MCF 10A (cell line): ENCODE results near the gene SIX5. TPM values are rescaled to one million over a fixed set of nuclear protein-coding genes. Genes with fewer than 3 reads are reported as not detected.
A peak's percentile ranks its signal among the peaks of the same experiment; 100 is the strongest.
"Not testable (repeated sequence)": the region's sequence is repeated elsewhere in the genome, so short reads cannot be mapped to it uniquely, and the experiment has no call there.

Experiments used
- BruUV-seq: library from RNA; stranded (reverse); fragments of 400-500 nt; replicated peaks from 2 replicates; lab custom pipeline; 2021; lab: Mats Ljungman, UMichigan
- CTCF ChIA-PET: fragments of 300-600 bp; sonication (Branson Sonifier 250); formaldehyde crosslinking; extraction: SDS; loops from one replicate; lab custom pipeline; 2021; ENCODE audit warnings: antibody characterized with exemption, inconsistent platforms; lab: Yijun Ruan, JAX
- POLR2A ChIA-PET: fragments of 300-600, 350-650 bp; sonication (Branson Sonifier 250); formaldehyde crosslinking; extraction: SDS; loops from one replicate; lab custom pipeline; 2020; ENCODE audit warnings: antibody characterized with exemption, inconsistent platforms; lab: Yijun Ruan, JAX
- DNase-seq: peaks from one replicate; pipeline ENCODE4 v3.0.0-alpha.2; 2018; ENCODE audit not compliant: unreplicated experiment
- H3K27ac Mint-ChIP-seq: one replicate; pipeline ENCODE4 v1.8.0; 2022; ENCODE audit warnings: mild to moderate bottlenecking, low read depth, mixed read lengths; ENCODE audit not compliant: unreplicated experiment
- H3K27me3 Mint-ChIP-seq: one replicate; pipeline ENCODE4 v1.8.0; 2022; ENCODE audit warnings: mixed read lengths; ENCODE audit not compliant: insufficient read depth, unreplicated experiment
- H3K36me3 Mint-ChIP-seq: one replicate; pipeline ENCODE4 v1.8.0; 2022; ENCODE audit warnings: mild to moderate bottlenecking, moderate library complexity, mixed read lengths; ENCODE audit not compliant: insufficient read depth, unreplicated experiment
- H3K4me1 Mint-ChIP-seq: one replicate; pipeline ENCODE4 v1.8.0; 2022; ENCODE audit warnings: mixed read lengths; ENCODE audit not compliant: insufficient read depth, unreplicated experiment
- H3K4me3 Mint-ChIP-seq: one replicate; pipeline ENCODE4 v1.8.0; 2022; ENCODE audit warnings: mild to moderate bottlenecking, moderate library complexity, mixed read lengths; ENCODE audit not compliant: unreplicated experiment
- H3K9me3 Mint-ChIP-seq: one replicate; pipeline ENCODE4 v1.8.0; 2022; ENCODE audit warnings: mixed read lengths; ENCODE audit not compliant: unreplicated experiment
- intact Hi-C: fragments of 100-400 bp; cut with micrococcal nuclease; formaldehyde crosslinking; loops from 2 replicates; pipeline ENCODE4 v1.14.1; 2022
- total RNA-seq: library from RNA; stranded (reverse); gene quantifications from 2 replicates; pipeline ENCODE4 v1.2.3, GENCODE V29; 2022
- TF ChIP-seq, protein P1 (sequence below): fragments of 200-600 bp; IDR thresholded peaks from one replicate; pipeline ENCODE4 v1.8.0; 2022; ENCODE audit warnings: antibody characterized with exemption, mild to moderate bottlenecking; ENCODE audit not compliant: unreplicated experiment

The SIX5 gene
- total RNA-seq, 1 experiment from 2014 or later, result 19.6 TPM

DNA sequence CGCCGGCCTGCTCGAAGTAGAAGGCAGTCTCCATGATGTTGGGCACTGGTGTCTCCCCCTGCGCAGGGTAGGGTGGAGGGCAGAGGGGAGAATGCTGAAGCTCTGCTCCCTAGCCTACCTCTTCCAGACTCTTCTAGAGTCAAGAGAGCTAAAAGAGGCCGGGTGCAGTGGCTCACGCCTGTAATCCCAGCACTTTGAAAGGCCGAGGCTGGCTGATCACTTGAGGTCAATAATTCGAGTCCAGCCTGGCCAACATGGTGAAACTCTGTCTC lies 35.8 kb upstream of the SIX5 start:
- CTCF ChIA-PET, result interaction anchor here (0.6 to 1.4 kb wide), 4 partner anchors 10 to 34 kb away, joined by 3 to 8 read pairs (median 3); no protein-coding TSS in a partner anchor
- Mint-ChIP-seq H3K4me3 (no peak overlapping the region), H3K27me3 (no peaks in the 10 kb centered on the region), H3K9me3 (no peaks in the 10 kb centered on the region), H3K4me1 (peaks cover 18% of the 10 kb centered on the region), H3K36me3 (peaks cover 6% of the 10 kb centered on the region), H3K27ac (no peak overlapping the region)
- intact Hi-C loops, result no loop called here
- DNase-seq, result no peak
- POLR2A ChIA-PET, result interaction anchor here (0.5 to 1.9 kb wide), 4 partner anchors 12 to 36 kb away, joined by 3 to 9 read pairs (median 3); partner anchors contain the start of genes DMWD and SIX5
- no TSS peak for BruUV-seq
- TF ChIP-seq, protein P1, sequence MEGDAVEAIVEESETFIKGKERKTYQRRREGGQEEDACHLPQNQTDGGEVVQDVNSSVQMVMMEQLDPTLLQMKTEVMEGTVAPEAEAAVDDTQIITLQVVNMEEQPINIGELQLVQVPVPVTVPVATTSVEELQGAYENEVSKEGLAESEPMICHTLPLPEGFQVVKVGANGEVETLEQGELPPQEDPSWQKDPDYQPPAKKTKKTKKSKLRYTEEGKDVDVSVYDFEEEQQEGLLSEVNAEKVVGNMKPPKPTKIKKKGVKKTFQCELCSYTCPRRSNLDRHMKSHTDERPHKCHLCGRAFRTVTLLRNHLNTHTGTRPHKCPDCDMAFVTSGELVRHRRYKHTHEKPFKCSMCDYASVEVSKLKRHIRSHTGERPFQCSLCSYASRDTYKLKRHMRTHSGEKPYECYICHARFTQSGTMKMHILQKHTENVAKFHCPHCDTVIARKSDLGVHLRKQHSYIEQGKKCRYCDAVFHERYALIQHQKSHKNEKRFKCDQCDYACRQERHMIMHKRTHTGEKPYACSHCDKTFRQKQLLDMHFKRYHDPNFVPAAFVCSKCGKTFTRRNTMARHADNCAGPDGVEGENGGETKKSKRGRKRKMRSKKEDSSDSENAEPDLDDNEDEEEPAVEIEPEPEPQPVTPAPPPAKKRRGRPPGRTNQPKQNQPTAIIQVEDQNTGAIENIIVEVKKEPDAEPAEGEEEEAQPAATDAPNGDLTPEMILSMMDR, result no peak

DNA sequence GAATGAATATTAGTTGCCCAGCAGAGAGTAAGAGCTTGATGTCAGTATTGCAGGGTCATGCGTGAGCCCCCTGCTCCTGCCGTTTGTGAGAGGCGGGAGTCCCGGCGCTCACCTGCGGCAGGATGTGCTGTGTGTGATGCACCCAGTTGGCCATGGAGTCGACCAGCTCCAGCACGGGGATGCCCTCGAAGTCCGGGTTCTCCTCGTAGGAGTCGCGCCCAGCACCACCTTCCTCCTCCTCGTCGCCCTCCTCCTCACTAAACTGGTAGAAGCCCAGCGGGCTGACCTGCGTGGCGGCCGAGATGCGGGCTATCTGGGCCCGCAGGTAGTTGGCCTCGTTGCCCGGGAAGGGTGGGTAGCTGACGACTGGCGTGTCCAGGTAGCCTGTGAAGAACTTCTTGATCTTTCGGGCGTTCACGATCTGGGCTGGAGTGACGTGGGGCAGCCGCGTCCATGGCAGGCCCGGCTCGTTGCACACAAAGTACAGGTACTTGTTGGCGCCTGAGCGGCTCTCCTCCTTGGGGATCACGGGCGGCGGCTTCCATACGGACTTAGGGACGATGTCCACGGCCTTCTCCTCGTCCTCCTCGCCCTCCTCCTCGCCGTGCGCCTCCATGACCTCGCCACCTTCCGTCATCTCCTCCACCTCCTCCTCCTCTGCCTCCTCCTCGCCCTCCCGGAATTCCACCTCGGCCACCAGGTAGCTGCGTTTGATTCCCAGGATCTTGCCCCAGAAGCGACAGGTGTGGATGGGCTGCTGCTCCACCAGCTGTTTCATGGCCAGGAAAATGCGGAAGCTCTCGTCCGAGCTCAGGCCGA lies 35.3 kb upstream of the SIX5 start:
- Mint-ChIP-seq H3K4me3 (no peak overlapping the region), H3K9me3 (no peaks in the 10 kb centered on the region), H3K27ac (no peak overlapping the region), H3K27me3 (no peaks in the 10 kb centered on the region), H3K36me3 (peaks cover 6% of the 10 kb centered on the region), H3K4me1 (peaks cover 13% of the 10 kb centered on the region)
- ChIA-PET CTCF (interaction anchor here (0.6 to 1.4 kb wide), 6 partner anchors 10 to 1267 kb away, joined by 3 to 8 read pairs (median 3); no protein-coding TSS in a partner anchor), POLR2A (interaction anchor here (0.6 to 1.9 kb wide), 3 partner anchors 12 to 35 kb away, joined by 3 to 9 read pairs (median 3); partner anchors contain the start of genes DMWD and SIX5)
- BruUV-seq, result no TSS peak
- intact Hi-C loops, result no loop called here
- no peak for DNase-seq
- TF ChIP-seq, protein P1, result no peak

DNA sequence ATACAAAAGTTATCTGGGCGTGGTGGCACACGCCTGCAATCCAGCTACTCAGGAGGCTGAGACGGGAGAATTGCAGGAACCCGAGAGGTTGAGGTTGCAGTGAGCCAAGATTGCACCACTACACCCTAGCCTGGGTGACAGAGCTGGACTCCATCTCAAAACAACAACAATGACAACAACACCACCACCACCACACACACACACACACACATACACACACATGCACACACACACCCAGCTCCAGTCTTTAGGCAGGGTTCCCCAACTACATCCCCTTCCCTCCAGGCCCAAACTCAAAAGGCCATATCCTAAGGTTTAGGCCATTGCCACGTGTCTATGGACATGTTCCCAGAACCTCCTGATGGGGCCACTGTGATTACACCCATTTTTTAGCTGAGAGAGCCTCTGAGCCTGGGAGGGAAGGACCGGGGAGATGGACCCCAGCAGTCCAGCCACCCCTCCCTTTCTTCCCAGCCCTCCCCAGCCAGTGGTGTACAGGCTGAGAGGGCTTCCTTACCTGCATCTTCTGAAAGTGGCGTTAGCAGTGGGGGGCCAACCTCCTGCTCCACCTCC lies 32.6 kb upstream of the SIX5 start:
- intact Hi-C loops, result no loop called here
- TF ChIP-seq, protein P1, result no peak
- Mint-ChIP-seq H3K4me1 (peaks cover 9% of the 10 kb centered on the region), H3K27me3 (no peaks in the 10 kb centered on the region), H3K27ac (no peak overlapping the region), H3K36me3 (peaks cover 6% of the 10 kb centered on the region), H3K9me3 (no peaks in the 10 kb centered on the region), H3K4me3 (no peak overlapping the region)
- ChIA-PET POLR2A (interaction anchor here (0.6 to 1.3 kb wide), 3 partner anchors 32 to 85 kb away, joined by 3 to 4 read pairs (median 3); no protein-coding TSS in a partner anchor), CTCF (interaction anchor here (0.8 to 2.1 kb wide), 5 partner anchors 16 to 32 kb away, joined by 3 to 5 read pairs (median 4); partner anchors contain the start of gene SIX5)
- BruUV-seq, result no TSS peak
- DNase-seq, result no peak

DNA sequence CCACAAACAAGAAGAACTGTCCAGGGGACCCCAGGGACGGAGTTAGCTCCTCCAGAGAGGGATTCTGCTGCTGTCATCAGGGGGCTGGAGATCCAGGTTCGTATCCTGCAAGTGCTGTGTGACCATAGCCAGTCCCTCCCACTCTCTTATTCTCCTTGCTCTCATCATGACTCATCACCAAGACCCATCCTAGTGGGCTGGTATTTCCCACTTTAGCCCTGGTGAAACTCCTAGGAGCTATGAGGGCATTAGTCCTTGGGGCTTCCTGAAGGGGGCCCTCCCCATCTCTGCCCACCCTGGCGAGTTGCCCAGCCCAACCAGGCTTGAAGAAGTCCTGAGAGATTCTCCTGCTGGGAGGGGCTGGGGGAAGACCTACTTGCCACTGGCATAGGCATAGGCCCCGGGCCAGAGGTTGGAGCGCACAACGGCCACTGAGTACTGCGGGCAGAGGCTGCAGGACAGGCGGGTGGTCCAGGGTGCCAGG lies 31.1 kb upstream of the SIX5 start:
- POLR2A ChIA-PET, result interaction anchor here (1.0 to 2.6 kb wide), 3 partner anchors 17 to 108 kb away, joined by 3 to 41 read pairs (median 6); partner anchors contain the start of genes DMPK, QPCTL, SIX5 and SNRPD2
- intact Hi-C loops, result no loop called here
- TF ChIP-seq, protein P1, result no peak
- Mint-ChIP-seq H3K9me3 (no peaks in the 10 kb centered on the region), H3K4me3 (no peak overlapping the region), H3K27ac (no peak overlapping the region), H3K27me3 (no peaks in the 10 kb centered on the region), H3K4me1 (no peaks in the 10 kb centered on the region), H3K36me3 (peaks cover 6% of the 10 kb centered on the region)
- peak; percentile 59 for DNase-seq
- CTCF ChIA-PET, result interaction anchor here (0.6 to 2.8 kb wide), 12 partner anchors 8 to 120 kb away, joined by 3 to 20 read pairs (median 4); partner anchors contain the start of gene SIX5
- no TSS peak for BruUV-seq

DNA sequence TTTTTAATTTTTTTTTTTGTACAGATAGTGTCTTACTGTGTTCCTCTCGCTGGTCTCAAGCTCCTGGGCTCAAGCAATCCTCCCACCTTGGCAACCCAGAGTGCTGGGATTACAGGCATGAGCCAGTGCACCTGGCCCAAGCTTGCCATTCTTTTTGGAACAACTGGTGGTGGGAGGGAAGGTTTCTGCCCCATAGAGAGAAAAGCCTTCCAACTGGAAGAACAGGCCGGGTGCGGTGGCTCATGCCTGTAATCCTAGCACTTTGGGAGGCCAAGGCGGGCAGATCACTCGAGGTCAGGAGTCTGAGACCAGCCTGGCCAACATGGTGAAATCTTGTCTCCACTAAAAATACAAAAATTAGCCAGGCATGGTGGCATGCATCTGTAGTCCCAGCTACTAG lies 30.5 kb upstream of the SIX5 start:
- not testable (repeated sequence) for H3K9me3 Mint-ChIP-seq, DNase-seq, H3K4me1 Mint-ChIP-seq, H3K4me3 Mint-ChIP-seq, H3K36me3 Mint-ChIP-seq, H3K27me3 Mint-ChIP-seq, H3K27ac Mint-ChIP-seq, BruUV-seq
- intact Hi-C loops, result loop anchor here (1.0 kb wide), 1 partner anchor 29 kb away; no protein-coding TSS in a partner anchor
- CTCF ChIA-PET, result interaction anchor here (0.5 to 2.8 kb wide), 23 partner anchors 9 to 759 kb away, joined by 3 to 20 read pairs (median 3); partner anchors contain the start of genes DMPK, RSPH6A and SIX5
- POLR2A ChIA-PET, result interaction anchor here (1.0 to 2.6 kb wide), 5 partner anchors 13 to 107 kb away, joined by 3 to 41 read pairs (median 6); partner anchors contain the start of genes DMPK, QPCTL, SIX5 and SNRPD2
